ENCODE results near the gene DNAJB9. TPM values are rescaled to one million over a fixed set of nuclear protein-coding genes. Genes with fewer than 3 reads are reported as not detected.

The DNAJB9 gene
- total and polyA plus RNA-seq, 9 of the 15 experiments (the other 6 are each of a cell fraction or from before 2014, with no cell fraction given) = 4.3 to 34.2 (median 9.6) TPM

GRCh38 chr7:108590606-108591005, 20.9 kb downstream of the DNAJB9 start:
- DNase-seq (ENCODE audit: extremely low read depth in 1 of 4, low spot score in 3 of 4) (no peak), FAIRE-seq (no peak), ATAC-seq (no peak)
- Histone ChIP-seq H3K9me1 (ENCODE audit: control insufficient read depth, insufficient read depth, low read length) (no peaks in the 10 kb centered on the region), H3K36me3 (ENCODE audit: control insufficient read depth, insufficient read depth, low read length) (no peaks in the 10 kb centered on the region), H3K27ac (ENCODE audit: extremely low read depth, low read depth, low read length) (no peak overlapping the region), H3K9me3 (replicated peaks; ENCODE audit: control insufficient read depth, insufficient read depth, low read depth, low read length) (no peaks in the 10 kb centered on the region), H2AFZ (ENCODE audit: low read depth, low read length) (no peak overlapping the region), H3K9ac (ENCODE audit: insufficient read depth in 1 of 2, low read depth in 2 of 2, low read length in 2 of 2) (no peak overlapping the region), H3K4me3 (no peak overlapping the region), H3K4me1 (replicated peaks in 1 of 2; ENCODE audit: control insufficient read depth in 2 of 2, insufficient read depth in 2 of 2, low read length in 2 of 2) (peaks cover 5 to 15% of the 10 kb centered on the region in 2 experiments), H4K20me1 (replicated peaks; ENCODE audit: control insufficient read depth, insufficient read depth, low read length) (no peaks in the 10 kb centered on the region), H3K27me3 (ENCODE audit: control insufficient read depth in 2 of 2, insufficient read depth in 2 of 2, low read length in 2 of 2) (peaks cover 16 to 18% of the 10 kb centered on the region in 2 experiments; a peak in 4 of 5 replicates), H3K4me2 (ENCODE audit: insufficient read depth, low read length) (no peak overlapping the region), H3K79me2 (ENCODE audit: control insufficient read depth, insufficient read depth, low read length) (no peaks in the 10 kb centered on the region)
- CTCF ChIA-PET (ENCODE audit: low intra/inter-chr PET ratio) = no interaction called here
- in situ Hi-C loops (cut with MboI) (no loop called here), intact Hi-C loops (cut with micrococcal nuclease) (loop anchor here (2.0 kb wide), 1 partner anchor 20 kb away; no protein-coding TSS in a partner anchor)
- POLR2A ChIA-PET = interaction anchor here (0.6 to 1.1 kb wide), 2 partner anchors 15 to 1807 kb away, joined by 3 read pairs; no protein-coding TSS in a partner anchor
- 23% methylated on average over 2 of the region's 2 CpGs for WGBS (ENCODE audit: insufficient coverage, low coverage, missing lambda C conversion rate)
- BruUV-seq (replicated peaks) = no TSS peak
- TF ChIP-seq STAG1 (CRISPR knock-in tag; IDR thresholded peaks at IDR 0.05; ENCODE audit: borderline replicate concordance) (no peak), ASH1L (IDR thresholded peaks at IDR 0.05; ENCODE audit: borderline replicate concordance, low read depth, partially characterized antibody) (no peak), PML (IDR thresholded peaks at IDR 0.05; ENCODE audit: low read length) (no peak), GABPB2 (CRISPR knock-in tag; conservative IDR thresholded peaks at IDR 0.05) (no peak), LEF1 (IDR thresholded peaks at IDR 0.05) (no peak), RUNX1 (IDR thresholded peaks at IDR 0.05; ENCODE audit: low read depth) (no peak), TRIM24 (IDR thresholded peaks at IDR 0.05) (no peak), IRF9 (tag; IDR thresholded peaks at IDR 0.05) (no peak), ZNF318 (IDR thresholded peaks at IDR 0.05; ENCODE audit: borderline replicate concordance in 1 of 2, low read depth in 1 of 2) (no peak), ZFP91 (CRISPR knock-in tag; IDR thresholded peaks at IDR 0.05) (no peak), ZBTB34 (CRISPR knock-in tag; IDR thresholded peaks at IDR 0.05) (no peak)

Measured in K562 (cell line).